Measurements from ENCODE around the gene ZDHHC14.
"Not testable (repeated sequence)": the region's sequence is repeated elsewhere in the genome, so short reads cannot be mapped to it uniquely, and the experiment has no call there.

ZDHHC14 gene

DNA sequence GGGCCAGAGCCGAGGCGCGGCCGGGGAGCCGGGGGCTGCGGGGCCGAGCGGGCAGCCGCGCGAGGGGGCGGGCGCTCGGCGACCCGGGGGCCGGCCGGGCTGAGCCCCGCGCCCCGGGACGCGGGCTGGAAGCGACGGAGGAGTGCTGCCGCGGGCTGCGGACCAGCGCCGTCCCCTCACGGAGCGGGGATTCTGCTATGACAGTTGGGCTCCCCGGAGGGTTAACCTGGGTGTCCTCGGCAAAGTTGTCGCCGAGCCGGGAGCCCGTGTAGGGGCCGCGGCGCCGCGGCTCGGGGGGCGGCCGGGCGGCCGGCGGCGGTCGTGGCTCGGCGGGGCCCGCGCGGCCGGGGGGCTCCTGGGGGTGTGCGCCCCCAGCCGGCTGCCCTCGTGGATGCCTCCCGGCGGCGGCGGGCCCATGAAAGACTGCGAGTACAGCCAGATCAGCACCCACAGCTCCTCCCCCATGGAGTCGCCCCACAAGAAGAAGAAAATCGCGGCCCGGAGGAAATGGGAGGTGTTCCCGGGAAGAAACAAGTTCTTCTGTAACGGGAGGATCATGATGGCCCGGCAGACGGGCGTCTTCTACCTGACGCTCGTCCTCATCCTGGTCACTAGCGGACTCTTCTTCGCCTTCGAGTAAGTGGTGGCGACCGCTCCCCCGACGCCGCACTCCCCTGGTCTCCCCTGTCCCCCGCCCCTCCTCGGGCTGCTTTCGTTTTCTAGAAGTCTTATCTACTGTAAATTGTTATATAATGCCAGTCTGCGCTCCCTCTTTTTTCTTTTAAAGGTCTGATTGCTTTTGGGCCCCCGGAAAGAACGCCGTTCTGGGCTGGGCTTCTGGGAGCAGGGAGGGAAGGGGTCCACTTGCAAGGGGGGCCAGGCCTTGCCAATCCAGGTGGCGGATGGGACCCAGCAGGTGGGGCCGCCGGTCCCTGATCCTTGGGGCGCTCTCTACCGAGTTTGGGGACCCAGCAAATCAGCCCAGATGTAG is 936 bp downstream of the ZDHHC14 start:
- DNase-seq: no peak

GRCh38 chr6:157382821-157383220 is 1.8 kb downstream of the ZDHHC14 start:
- DNase-seq: no peak

- no peak for DNase-seq
Observed at GRCh38 chr6:157383471-157383870, 2.5 kb downstream of the ZDHHC14 start.

GRCh38 chr6:157384962-157385361 is 4.0 kb downstream of the ZDHHC14 start:
- DNase-seq: not testable (repeated sequence)

DNA sequence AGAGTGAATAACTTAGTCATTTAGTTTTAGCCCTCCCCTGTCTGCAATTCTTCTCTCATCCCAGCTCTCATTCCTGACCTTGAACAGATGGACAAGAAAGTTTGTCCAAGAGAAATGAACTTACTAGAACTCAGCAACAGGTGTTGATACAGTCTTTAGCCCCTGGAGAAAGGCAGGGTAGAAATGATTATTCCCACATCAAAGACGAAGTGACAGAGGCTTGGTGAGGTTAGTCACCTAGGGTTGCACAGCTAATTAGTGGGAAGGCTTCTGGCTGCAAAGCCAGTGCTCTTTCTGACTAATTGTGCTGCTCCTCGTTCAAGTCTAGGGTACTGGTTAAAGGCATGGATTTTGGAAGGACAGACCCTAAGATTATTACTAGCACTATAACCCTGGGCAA is 4.5 kb downstream of the ZDHHC14 start:
- no peak for DNase-seq

GRCh38 chr6:157386023-157386422 is 5.0 kb downstream of the ZDHHC14 start:
- DNase-seq: no peak

DNA sequence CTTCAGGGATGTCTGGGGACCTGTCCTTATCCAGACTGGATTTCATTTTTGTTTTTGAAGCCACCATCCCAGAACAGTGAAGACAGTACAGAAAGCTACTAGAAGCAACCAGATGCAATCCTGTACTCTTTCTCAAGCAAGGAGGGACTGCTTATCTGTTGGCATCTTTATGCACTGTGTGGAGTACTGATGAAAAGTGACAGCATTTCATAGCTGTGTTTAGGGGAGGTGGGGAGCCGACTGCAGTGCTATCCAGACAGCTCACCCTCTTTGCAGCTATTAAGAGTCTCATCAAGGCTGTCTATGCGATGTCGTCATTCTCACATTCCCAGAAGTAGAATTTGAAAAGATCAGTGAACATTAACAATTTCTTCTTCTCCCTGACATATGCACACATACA is 5.5 kb downstream of the ZDHHC14 start:
- DNase-seq: no peak

- no peak for DNase-seq
Observed at GRCh38 chr6:157388924-157389323, 7.9 kb downstream of the ZDHHC14 start.

DNA sequence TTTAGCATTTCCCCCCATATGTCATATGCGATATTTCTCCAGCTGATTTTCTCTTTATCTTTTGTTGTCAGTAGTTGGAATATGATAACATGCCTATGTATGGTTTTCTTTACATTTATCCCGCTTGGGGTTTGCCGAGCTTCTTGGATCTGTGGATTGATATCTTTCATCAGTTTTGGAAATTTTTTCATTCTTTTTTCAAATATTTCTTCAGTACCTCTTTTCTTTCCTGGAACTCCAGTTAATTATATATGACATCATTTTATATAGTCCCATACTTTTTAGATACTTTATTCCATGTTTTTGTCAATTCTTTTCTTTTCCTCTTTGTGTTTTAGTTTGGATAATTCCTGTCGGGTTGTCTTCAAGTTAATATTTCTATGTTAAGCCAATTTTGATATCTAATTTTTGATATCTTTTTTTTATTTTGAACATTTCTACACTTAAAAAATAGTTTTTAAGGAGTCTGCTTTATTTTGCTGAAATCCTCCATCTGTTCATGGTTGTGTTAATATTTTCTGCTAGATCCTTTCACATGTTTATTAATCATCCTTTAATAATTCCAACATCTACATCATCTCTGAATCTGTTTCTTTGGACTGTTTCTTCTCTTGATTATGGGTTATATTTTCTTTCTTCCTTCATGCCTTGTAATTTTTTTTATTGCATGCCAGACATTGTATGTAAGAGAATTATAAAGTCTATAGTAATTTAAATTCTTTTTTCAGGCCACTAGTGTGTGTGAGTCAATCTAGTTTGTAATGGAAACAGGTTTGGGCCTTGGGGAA is 9.5 kb downstream of the ZDHHC14 start:
- no peak for DNase-seq

- no peak for DNase-seq
Observed at GRCh38 chr6:157392927-157393668, 12.1 kb downstream of the ZDHHC14 start.

DNA sequence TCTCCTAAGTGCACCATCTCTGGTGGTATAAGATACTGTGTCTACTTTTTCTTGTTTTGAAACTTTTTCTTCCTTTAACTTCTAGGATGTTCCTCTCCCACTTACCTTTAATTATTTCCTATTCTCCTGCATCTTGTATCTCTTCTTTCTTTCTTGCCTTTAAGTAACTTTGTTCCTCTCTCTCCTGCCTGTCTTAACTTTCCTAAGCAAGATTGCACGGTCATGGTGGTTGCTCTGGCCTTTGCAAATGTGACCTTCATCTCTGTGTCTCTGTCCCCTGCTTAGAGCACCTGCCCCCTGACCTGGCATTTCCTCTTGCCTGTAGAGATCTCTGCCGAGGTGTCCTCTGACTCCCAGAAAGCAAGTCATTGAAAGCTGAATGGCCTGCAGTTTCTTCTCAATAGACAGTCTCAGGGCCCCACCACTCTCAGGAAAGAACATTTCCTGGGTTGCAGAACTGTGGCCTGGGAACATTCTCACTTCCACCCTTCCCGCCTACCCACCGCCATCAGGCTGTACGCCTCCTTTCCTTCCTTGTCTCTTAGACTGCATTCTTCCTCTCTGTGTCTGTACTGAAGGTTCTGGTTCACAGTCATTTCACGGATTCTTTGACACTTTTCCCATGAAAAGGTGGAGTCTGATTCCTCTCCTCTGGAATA is 12.8 kb downstream of the ZDHHC14 start:
- no peak for DNase-seq

- DNase-seq: not testable (repeated sequence)
Observed at GRCh38 chr6:157395199-157395598, 14.2 kb downstream of the ZDHHC14 start.

DNA sequence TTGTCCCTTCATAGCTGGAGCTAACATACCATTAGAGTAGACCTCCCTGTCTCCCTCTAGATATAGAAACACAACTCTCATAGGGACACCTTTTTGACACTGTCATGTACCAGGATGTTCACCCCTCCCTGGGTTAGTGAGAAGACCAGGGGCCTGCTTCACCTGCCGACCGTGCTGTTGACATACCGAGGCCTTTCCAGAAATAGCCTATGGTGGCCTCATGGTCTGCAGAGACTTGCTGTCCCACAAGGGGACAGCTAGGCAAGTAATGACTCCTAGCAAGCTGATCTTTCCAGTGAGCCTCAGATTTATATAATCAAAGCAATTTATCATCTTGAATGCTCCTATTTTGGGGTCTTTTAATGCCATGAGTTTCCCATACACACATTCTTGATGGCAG is 15.0 kb downstream of the ZDHHC14 start:
- no peak for DNase-seq

- no peak for DNase-seq
Observed at GRCh38 chr6:157397660-157398059, 16.7 kb downstream of the ZDHHC14 start.

DNA sequence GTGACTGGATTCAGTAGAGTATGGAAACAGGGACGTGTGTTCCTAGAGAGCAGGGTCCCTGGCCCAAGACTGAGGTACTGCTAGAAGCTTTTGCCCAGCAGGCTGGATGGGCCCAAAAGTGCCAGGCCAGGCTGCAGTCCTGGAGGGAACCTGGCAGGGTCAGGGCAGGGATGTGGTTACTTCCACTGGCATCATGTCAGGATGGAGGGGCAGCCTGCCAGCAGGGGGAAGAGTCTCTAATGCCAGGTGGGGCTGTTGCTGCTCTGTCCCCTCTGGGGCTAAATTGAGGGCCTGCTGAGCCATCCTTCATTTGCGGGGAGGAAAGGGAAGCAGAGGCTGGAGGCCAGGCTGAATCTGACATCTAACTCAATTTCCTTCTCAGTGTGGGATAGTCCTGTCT is 17.2 kb downstream of the ZDHHC14 start:
- no peak for DNase-seq

DNA sequence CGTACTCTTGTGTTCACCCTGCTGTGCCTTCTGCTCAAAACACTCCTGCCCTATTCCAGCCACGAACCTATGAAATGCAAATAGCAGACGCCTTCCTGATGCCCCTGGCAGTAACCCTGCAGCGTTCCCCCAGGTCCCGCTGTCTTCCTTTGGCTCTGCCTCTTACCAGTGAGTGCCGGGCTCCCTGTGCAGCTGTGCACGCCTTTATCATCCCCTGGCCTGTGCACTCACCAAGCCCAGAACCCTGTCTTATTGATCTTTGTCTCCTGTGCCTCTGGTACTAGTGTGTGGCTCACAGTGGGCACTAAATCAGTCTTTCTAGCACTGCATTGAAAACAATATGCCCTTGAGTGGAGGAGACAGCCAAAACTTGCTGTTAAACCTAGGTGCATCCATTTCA is 19.7 kb downstream of the ZDHHC14 start:
- DNase-seq: no peak

GRCh38 chr6:157401734-157402338 is 20.8 kb downstream of the ZDHHC14 start:
- DNase-seq: no peak

- no peak for DNase-seq
Observed at GRCh38 chr6:157402996-157403685, 22.2 kb downstream of the ZDHHC14 start.

DNA sequence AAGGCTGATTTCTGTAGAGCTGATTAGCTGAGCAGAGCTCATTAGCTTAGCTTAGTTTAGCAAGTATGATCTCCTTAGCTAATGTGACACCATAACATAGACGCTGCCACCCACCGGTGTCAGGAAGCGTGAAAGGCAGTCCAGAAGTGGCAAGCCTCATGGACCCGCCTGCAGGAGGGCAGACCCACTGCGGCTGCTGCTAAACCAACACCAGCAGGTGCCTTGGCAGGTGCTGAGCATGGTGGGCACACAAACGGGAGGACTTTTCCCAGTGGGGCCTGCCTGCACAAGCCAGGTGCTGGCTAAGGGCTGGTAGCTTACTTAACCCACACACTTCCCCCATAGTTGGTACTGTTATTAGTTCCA is 22.7 kb downstream of the ZDHHC14 start:
- DNase-seq: no peak

DNA sequence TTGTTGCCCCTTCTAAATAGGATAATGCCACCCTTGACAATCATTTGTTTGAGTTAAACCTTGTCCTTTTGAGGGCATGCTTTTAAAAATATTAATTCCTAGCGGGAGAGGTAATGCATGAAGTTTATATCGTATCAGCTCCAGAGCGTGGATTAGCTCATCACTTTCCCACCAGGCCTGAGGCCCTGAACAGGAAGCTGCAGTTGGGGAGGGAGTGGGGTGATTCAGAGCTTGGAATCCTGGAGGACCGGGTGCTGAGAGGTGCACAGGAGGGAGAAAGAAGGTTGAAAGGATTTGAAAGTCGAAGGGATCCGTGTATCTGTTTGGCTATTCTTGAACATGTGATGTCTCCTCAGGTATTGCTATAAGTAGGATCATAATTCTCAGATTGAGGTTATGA is 25.0 kb downstream of the ZDHHC14 start:
- DNase-seq: no peak

- no peak for DNase-seq
Observed at GRCh38 chr6:157406661-157407060, 25.7 kb downstream of the ZDHHC14 start.

- DNase-seq: no peak
Observed at GRCh38 chr6:157407646-157408045, 26.7 kb downstream of the ZDHHC14 start.

Measured in GOT3 (cell line).